ENCODE measurements around the gene PRSS36.
A peak's percentile ranks its signal among the peaks of the same experiment; 100 is the strongest.

The PRSS36 gene

DNA sequence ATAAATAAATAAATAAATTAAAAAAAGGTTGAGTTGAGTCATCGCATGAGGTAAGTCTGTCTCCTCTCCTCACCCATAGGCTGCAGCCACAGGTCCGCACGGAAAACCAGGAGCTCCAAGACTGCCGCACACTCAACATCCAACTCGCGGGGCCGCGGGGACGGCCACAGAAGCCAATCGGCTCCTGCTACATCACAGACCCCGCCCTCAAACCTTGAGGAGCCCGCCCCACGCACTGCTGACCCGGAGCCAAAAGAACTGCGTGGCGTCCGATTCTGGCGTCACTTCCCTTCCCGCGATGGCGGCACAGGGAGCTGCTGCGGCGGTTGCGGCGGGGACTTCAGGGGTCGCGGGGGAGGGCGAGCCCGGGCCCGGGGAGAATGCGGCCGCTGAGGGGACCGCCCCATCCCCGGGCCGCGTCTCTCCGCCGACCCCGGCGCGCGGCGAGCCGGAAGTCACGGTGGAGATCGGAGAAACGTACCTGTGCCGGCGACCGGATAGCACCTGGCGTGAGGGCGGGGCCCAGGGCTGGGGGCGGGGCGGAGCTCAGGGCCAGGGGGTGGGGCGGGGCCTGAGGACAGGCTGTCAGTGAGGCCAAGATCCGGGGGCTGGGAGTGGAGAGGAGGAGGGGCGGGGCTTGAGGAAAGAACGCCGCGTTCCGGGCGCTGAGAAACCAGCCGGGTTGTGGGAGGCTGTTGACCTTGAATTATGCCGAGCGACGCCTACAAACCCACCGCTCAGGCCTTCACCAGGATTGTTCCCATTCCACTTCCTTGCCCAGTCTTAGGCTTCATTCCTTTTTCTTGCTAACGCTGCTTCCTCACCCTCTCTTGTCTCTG lies 32.3 kb downstream of the PRSS36 start, which contains the start of gene KAT8:
KAT8 (plus strand) TSS at position 281 of the 839 bp plus-strand sequence; CDS start at position 299, 18 bp downstream.
- TF ChIP-seq, protein P1, sequence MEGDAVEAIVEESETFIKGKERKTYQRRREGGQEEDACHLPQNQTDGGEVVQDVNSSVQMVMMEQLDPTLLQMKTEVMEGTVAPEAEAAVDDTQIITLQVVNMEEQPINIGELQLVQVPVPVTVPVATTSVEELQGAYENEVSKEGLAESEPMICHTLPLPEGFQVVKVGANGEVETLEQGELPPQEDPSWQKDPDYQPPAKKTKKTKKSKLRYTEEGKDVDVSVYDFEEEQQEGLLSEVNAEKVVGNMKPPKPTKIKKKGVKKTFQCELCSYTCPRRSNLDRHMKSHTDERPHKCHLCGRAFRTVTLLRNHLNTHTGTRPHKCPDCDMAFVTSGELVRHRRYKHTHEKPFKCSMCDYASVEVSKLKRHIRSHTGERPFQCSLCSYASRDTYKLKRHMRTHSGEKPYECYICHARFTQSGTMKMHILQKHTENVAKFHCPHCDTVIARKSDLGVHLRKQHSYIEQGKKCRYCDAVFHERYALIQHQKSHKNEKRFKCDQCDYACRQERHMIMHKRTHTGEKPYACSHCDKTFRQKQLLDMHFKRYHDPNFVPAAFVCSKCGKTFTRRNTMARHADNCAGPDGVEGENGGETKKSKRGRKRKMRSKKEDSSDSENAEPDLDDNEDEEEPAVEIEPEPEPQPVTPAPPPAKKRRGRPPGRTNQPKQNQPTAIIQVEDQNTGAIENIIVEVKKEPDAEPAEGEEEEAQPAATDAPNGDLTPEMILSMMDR (conservative IDR thresholded peaks at IDR 0.05; ENCODE audit: low read depth): no peak
- DNase-seq (ENCODE audit: low spot score): peak; percentile 98
- H3K27ac ChIP-seq: peak within 1 kb of the TSS; percentile 92
- ChIA-PET CTCF (interaction anchor here (0.6 to 1.4 kb wide), 3 partner anchors 25 to 467 kb away, joined by 3 to 7 read pairs (median 5); partner anchors contain the start of gene PRR14), POLR2A (ENCODE audit: low non-redundant PET) (interaction anchor here (0.5 to 1.7 kb wide), 12 partner anchors 11 to 340 kb away, joined by 3 to 15 read pairs (median 4); partner anchors contain the start of gene PRSS8)

DNA sequence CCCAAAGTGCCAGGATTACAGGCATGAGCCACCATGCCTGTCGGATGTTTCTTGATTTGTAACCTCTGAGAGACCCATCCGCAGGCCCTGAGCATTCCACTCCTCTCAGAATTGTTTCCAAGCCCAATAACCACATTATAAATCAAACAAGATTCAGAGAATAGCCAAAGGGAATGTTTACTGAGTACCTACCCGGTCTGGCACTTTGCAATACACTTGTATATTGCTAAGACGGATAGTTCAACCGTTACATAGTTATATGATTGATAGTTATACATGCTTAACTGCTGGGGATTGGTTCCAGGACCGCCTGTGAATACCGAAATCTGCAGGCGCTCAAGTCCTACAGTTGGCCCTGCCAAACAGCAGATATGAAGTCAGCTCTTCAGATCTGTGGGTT lies 35.4 kb downstream of the PRSS36 start:
- ChIA-PET CTCF (interaction anchor here (0.7 to 1.1 kb wide), 2 partner anchors 28 to 172 kb away, joined by 3 to 7 read pairs; no protein-coding TSS in a partner anchor), POLR2A (ENCODE audit: low non-redundant PET) (no interaction called here)
- peak overlapping the region; percentile 92 for H3K27ac ChIP-seq
- DNase-seq (ENCODE audit: low spot score): no peak
- TF ChIP-seq, protein P1 (conservative IDR thresholded peaks at IDR 0.05; ENCODE audit: low read depth): no peak

DNA sequence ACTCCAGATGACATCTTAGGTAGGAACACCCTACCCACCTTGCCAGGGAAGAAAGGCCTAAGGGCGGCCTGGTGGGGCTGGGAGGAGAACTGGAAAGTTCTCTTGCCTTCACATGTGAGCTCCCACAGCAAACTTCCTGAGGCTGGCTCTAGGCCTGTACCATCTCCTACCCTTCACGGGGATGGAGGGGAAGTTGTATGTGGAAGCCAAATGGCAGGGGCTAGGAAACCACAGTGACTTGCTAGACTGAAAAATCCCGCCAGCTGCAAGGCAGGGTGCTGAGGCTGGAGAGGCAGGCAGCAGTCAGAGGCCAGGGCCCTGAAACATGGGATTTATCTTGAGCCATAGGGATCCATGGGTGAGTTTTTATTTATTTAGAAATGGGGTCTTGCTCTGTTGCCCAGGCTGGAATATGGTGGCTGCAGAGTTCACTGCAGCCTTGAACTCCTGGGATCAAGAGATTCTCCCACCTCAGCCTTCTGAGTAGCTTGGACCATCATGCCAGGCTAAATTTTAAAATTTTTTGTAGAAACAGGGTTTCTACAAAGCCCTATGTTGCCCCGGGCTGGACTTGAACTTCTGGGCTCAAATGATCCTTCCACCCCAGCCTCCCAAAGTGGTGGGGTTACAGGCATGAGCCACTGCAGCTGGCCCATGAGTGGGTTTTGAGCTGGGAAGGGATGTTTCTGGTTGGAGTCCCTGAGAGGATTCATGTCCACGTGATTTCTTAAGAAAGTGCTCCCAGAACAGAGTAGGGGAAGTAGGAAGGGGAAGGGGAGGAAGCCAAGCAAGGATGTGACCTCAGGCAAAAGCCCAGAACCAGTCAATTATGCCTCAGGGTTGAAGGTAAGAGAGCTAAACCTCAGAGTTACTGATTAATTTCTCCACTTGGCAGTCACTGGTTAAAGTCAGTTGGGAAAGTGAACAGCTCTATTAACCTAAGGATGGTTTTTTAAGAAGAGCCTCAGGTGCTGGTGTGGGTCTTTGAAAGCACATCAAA lies 36.4 kb downstream of the PRSS36 start:
- POLR2A ChIA-PET (ENCODE audit: low non-redundant PET): no interaction called here

DNA sequence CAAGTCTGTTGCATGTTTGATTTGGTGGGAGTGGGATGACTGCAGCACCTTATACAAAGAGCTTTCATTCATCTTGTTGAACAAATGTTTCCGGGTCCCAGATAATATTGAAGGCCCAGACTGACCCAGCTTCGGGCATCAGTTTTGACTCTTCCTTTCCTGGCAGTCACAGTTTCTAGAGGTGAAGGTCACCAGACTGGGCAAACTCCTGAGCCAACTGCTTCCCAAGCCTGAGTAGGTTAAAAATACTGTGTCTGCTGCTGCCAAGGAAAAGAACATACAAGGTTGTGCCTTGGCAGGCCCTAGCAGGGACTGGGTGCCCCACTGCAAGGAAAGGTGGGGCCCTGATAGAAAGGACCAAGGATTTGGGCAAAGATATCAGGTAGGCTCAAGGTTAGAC lies 37.2 kb downstream of the PRSS36 start:
- POLR2A ChIA-PET (ENCODE audit: low non-redundant PET): no interaction called here
- H3K27ac ChIP-seq: peak overlapping the region; percentile 92
- CTCF ChIA-PET: interaction anchor here (0.6 kb wide), 1 partner anchor 338 kb away, joined by 5 read pairs; no protein-coding TSS in a partner anchor
- TF ChIP-seq, protein P1 (conservative IDR thresholded peaks at IDR 0.05; ENCODE audit: low read depth): no peak
- DNase-seq (ENCODE audit: low spot score): no peak

More for the DNA sequence above, 36.4 kb downstream of the PRSS36 start:
- peak overlapping the region; percentile 92 for H3K27ac ChIP-seq
- CTCF ChIA-PET: interaction anchor here (0.6 to 1.1 kb wide), 3 partner anchors 29 to 338 kb away, joined by 3 to 7 read pairs (median 5); no protein-coding TSS in a partner anchor
- DNase-seq (ENCODE audit: low spot score): no peak
- TF ChIP-seq, protein P1 (conservative IDR thresholded peaks at IDR 0.05; ENCODE audit: low read depth): no peak

DNA sequence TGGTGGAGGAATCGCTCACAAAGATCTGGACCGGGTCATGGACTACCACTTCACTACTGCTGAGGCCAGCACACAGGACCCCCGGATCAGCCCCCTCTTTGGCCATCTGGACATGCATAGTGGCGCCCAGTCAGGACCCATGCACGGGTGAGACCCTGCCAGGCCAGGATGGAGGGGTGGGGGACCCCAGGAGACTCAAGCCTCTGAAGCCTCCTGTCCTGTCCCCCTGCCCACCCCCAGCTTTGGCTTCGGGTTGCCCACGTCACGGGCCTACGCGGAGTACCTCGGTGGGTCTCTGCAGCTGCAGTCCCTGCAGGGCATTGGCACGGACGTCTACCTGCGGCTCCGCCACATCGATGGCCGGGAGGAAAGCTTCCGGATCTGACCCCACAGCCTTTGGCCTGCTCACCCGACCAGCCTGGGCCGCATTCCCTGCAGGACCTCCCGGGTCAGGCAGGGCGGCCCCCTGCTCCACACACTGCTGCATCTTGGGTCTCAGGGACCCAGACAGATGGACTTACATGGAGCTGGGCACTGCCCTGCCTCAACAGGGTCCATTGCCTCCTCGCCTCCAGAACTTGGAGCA lies 37.9 kb downstream of the PRSS36 start:
- CTCF ChIA-PET: no interaction called here
- TF ChIP-seq, protein P1 (conservative IDR thresholded peaks at IDR 0.05; ENCODE audit: low read depth): no peak
- POLR2A ChIA-PET (ENCODE audit: low non-redundant PET): interaction anchor here (0.6 kb wide), 1 partner anchor 24 kb away, joined by 3 read pairs; the partner anchor contains the start of gene PRSS8
- DNase-seq (ENCODE audit: low spot score): no peak
- H3K27ac ChIP-seq: peak overlapping the region; percentile 92

Measured in RWPE1 (cell line).